GM12878 (cell line): ENCODE data around the gene TNNT1. TPM values are rescaled to one million over a fixed set of nuclear protein-coding genes. Genes with fewer than 3 reads are reported as not detected.

Experiments used
- ATAC-seq: fragments of 200-7000 bp; cut with Tn5 transposase; 3 replicates; pipeline ENCODE4 v1.9.1; 2020; ENCODE audit warnings: mild to moderate bottlenecking, moderate library complexity
- BruUV-seq: library from RNA; stranded (reverse); fragments of 400-500 nt; replicated peaks from 2 replicates; lab custom pipeline; 2021; lab: Mats Ljungman, UMichigan
- CTCF ChIA-PET: fragments of 300-600 bp; sonication (Branson Sonifier 250); formaldehyde crosslinking; extraction: SDS; loops from one replicate; lab custom pipeline; 2021; ENCODE audit warnings: inconsistent platforms; lab: Yijun Ruan, JAX
- POLR2A ChIA-PET: fragments of 350-600 bp; formaldehyde crosslinking; extraction: SDS; loops from one replicate; lab custom pipeline; 2021; ENCODE audit warnings: inconsistent platforms; lab: Charles Lee
- RAD21 ChIA-PET: fragments of 300-600 bp; sonication (Branson Sonifier 250); formaldehyde crosslinking; loops from one replicate; lab custom pipeline; 2023; ENCODE audit warnings: antibody characterized with exemption; ENCODE audit not compliant: unreplicated experiment; lab: Charles Lee
- SMC1A ChIA-PET: fragments of 300-600 bp; sonication (Branson Sonifier 250); formaldehyde crosslinking; loops from one replicate; lab custom pipeline; 2023; ENCODE audit not compliant: unreplicated experiment, uncharacterized antibody; lab: Charles Lee
- DNase-seq: peaks from one replicate; pipeline ENCODE4 v3.0.0-alpha.2; 2011; ENCODE audit warnings: low read depth, low spot score
- FAIRE-seq: peaks from 3 replicates; lab custom pipeline; 2011; peaks lifted over from hg19 to GRCh38; lab: Jason Lieb, UNC
- H2AFZ ChIP-seq: 2 replicates; pipeline ENCODE4 v1.6.0; 2011; ENCODE audit warnings: low read depth, low read length, control low read depth; ENCODE audit not compliant: control insufficient read depth
- H3K27ac ChIP-seq: 2 replicates; pipeline ENCODE4 v1.5.1; 2011; ENCODE audit warnings: control low read depth; ENCODE audit not compliant: control insufficient read depth, insufficient read depth
- H3K27me3 ChIP-seq, 2 experiments: replicated peaks in 1 of 2; 2 replicates each; pipeline versions ENCODE4 v1.6.0 to v1.6.1; 2011; ENCODE audit warnings: low read length in 1 of 2; ENCODE audit not compliant: control insufficient read depth in 2 of 2, insufficient read depth in 2 of 2
- H3K36me3 ChIP-seq, 2 experiments: 2 replicates each; pipeline ENCODE4 v1.5.1; 2011; ENCODE audit warnings: low read length in 1 of 2; ENCODE audit not compliant: control insufficient read depth in 2 of 2, insufficient read depth in 2 of 2
- H3K4me1 ChIP-seq: 2 replicates; pipeline ENCODE4 v1.6.1; 2011; ENCODE audit warnings: mild to moderate bottlenecking, low read length, moderate library complexity, mixed read lengths; ENCODE audit not compliant: control insufficient read depth, insufficient read depth
- H3K4me2 ChIP-seq: 2 replicates; pipeline ENCODE4 v1.6.0; 2011; ENCODE audit warnings: control low read depth; ENCODE audit not compliant: control insufficient read depth, insufficient read depth
- H3K4me3 ChIP-seq: fragments of 200-600 bp; sonication (generic); 2 replicates; pipeline ENCODE4 v1.5.1; 2016
- H3K79me2 ChIP-seq: 2 replicates; pipeline ENCODE4 v1.6.0; 2011; ENCODE audit warnings: low read length; ENCODE audit not compliant: control insufficient read depth, insufficient read depth
- H3K9ac ChIP-seq: 2 replicates; pipeline ENCODE4 v1.8.0; 2011; ENCODE audit warnings: low read length, control low read depth, mixed read lengths; ENCODE audit not compliant: control insufficient read depth, insufficient read depth
- H3K9me3 ChIP-seq: replicated peaks from 3 replicates; pipeline ENCODE4 v1.5.1; 2011; ENCODE audit warnings: mild to moderate bottlenecking, low read length; ENCODE audit not compliant: control insufficient read depth, insufficient read depth
- H4K20me1 ChIP-seq: 2 replicates; pipeline ENCODE4 v1.6.0; 2011; ENCODE audit not compliant: control insufficient read depth, insufficient read depth
- CTCF ChIP-seq, 3 experiments: IDR thresholded peaks in 2 of 3; conservative IDR thresholded peaks in 1 of 3; 2 replicates each; pipeline ENCODE4 v1.5.1; 2011; ENCODE audit warnings: low read depth in 3 of 3, low read length in 3 of 3, mild to moderate bottlenecking in 3 of 3, control low read depth in 2 of 3, moderate library complexity in 2 of 3, inconsistent platforms in 1 of 3, mixed read lengths in 1 of 3; ENCODE audit not compliant: control insufficient read depth in 2 of 3, insufficient read depth in 1 of 3; ENCODE audit errors: extremely low read depth in 1 of 3
- EZH2 ChIP-seq: IDR thresholded peaks from 2 replicates; pipeline ENCODE4 v1.6.1; 2012; ENCODE audit warnings: low read depth, mild to moderate bottlenecking, control low read depth, inconsistent platforms, low read length, borderline replicate concordance; ENCODE audit not compliant: control insufficient read depth
- FOXM1 ChIP-seq: IDR thresholded peaks from 2 replicates; pipeline ENCODE4 v1.6.1; 2012; ENCODE audit warnings: low read depth, mild to moderate bottlenecking, inconsistent platforms, low read length, moderate library complexity
- HDGF ChIP-seq: fragments of 450-650 bp; IDR thresholded peaks from 2 replicates; pipeline ENCODE4 v1.6.1; 2016; ENCODE audit warnings: antibody characterized with exemption
- JUND ChIP-seq: IDR thresholded peaks from 2 replicates; pipeline ENCODE4 v1.6.1; 2012; ENCODE audit warnings: low read depth, mild to moderate bottlenecking, low read length, improper control_type of control experiment, moderate library complexity
- KAT2A ChIP-seq: conservative IDR thresholded peaks from 2 replicates; pipeline ENCODE4 v1.6.1; 2011; ENCODE audit warnings: low read depth, low read length; ENCODE audit not compliant: control insufficient read depth
- NFIC ChIP-seq: IDR thresholded peaks from 2 replicates; pipeline ENCODE4 v1.6.1; 2012; ENCODE audit warnings: low read depth, mild to moderate bottlenecking, inconsistent platforms, low read length, moderate library complexity
- NR2F1 ChIP-seq: fragments of 450-650 bp; conservative IDR thresholded peaks from 2 replicates; pipeline ENCODE4 v1.6.1; 2017; ENCODE audit warnings: mild to moderate bottlenecking
- POLR2A ChIP-seq: IDR thresholded peaks from 2 replicates; pipeline ENCODE4 v1.6.1; 2011; ENCODE audit warnings: low read depth, mild to moderate bottlenecking, low read length
- POLR2AphosphoS2 ChIP-seq: IDR thresholded peaks from 2 replicates; pipeline ENCODE4 v1.6.1; 2011; ENCODE audit warnings: low read depth, mild to moderate bottlenecking, low read length, improper control_type of control experiment, moderate library complexity
- RCOR1 ChIP-seq: conservative IDR thresholded peaks from 2 replicates; pipeline ENCODE4 v1.6.1; 2012; ENCODE audit warnings: low read depth, low read length, improper control_type of control experiment
- STAT1 ChIP-seq: fragments of 450-650 bp; conservative IDR thresholded peaks from 2 replicates; pipeline ENCODE4 v1.6.1; 2014; ENCODE audit warnings: antibody characterized with exemption, mild to moderate bottlenecking
- TCF3 ChIP-seq: IDR thresholded peaks from 2 replicates; pipeline ENCODE4 v1.6.1; 2012; ENCODE audit warnings: low read depth, mild to moderate bottlenecking, low read length, borderline replicate concordance; ENCODE audit not compliant: insufficient read depth
- USF1 ChIP-seq: IDR thresholded peaks from 2 replicates; pipeline ENCODE4 v1.6.1; 2011; ENCODE audit warnings: borderline replicate concordance, low read depth, mild to moderate bottlenecking, moderate library complexity, mixed read lengths, low read length; ENCODE audit not compliant: insufficient read depth; ENCODE audit errors: extremely low read length
- WRNIP1 ChIP-seq: IDR thresholded peaks from 2 replicates; pipeline ENCODE4 v1.6.1; 2011; ENCODE audit warnings: low read depth, low read length, improper control_type of control experiment, borderline replicate concordance
- ZSCAN29 ChIP-seq: fragments of 450-650 bp; IDR thresholded peaks from 2 replicates; pipeline ENCODE4 v1.6.1; 2017; ENCODE audit warnings: mild to moderate bottlenecking, moderate library complexity
- WGBS: methylation state at CpG from one replicate; pipeline ENCODE4 v1.1.6; 2016; ENCODE audit warnings: low lambda C conversion rate; ENCODE audit not compliant: insufficient replicate concordance, insufficient coverage; ENCODE audit errors: missing lambda C conversion rate; 5-methylcytosine and 5-hydroxymethylcytosine counted together
- in situ Hi-C: fragments of 300-500 bp; cut with MboI; formaldehyde crosslinking; loops from 9 replicates; pipeline ENCODE4 v1.14.3; 2018; ENCODE audit warnings: mixed read lengths
- intact Hi-C: fragments of 100-400 bp; cut with micrococcal nuclease; formaldehyde crosslinking; loops from one replicate; pipeline ENCODE4 v1.14.2; 2022; ENCODE audit not compliant: unreplicated experiment
- polyA plus RNA-seq, 11 experiments: library from polyadenylated mRNA; depleted of rRNA in 4 of 11; unstranded in 6 of 11; stranded (reverse) in 5 of 11; fragments of >200 nt; fragmentation: Nextera tagmentation in 4 of 11; fragmentation: Illumina TruSeq in 1 of 11; extraction: Ambion mirVana in 4 of 11; extraction: Trizol in 1 of 11; gene quantifications; 1 replicate in 1 of 11; 2 replicates in 10 of 11; pipeline versions ENCODE4 v1.2.1 to v1.2.3, GENCODE V29; 2011 to 2016; ENCODE audit warnings: inconsistent platforms in 2 of 11, missing spikeins in 2 of 11, low read depth in 1 of 11
- total RNA-seq, 4 experiments: library from RNA; depleted of rRNA in 3 of 4; stranded (reverse); fragments of >200 nt in 3 of 4; fragmentation: Illumina TruSeq in 1 of 4; extraction: Trizol in 1 of 4; gene quantifications; 2 replicates each; pipeline versions ENCODE4 v1.2.1 to v1.2.3, GENCODE V29; 2013 to 2021

TNNT1 gene
- total and polyA plus RNA-seq, 10 of the 15 experiments (the other 5 are each of a cell fraction or from before 2014, with no cell fraction given) = 0.26 to 0.62 (median 0.37) TPM; not detected in 7

GRCh38 chr19:55160986-55161365 is 12.0 kb upstream of the TNNT1 start:
- Histone ChIP-seq H3K79me2 (no peaks in the 10 kb centered on the region), H3K9ac (no peak overlapping the region), H3K27ac (no peak overlapping the region), H4K20me1 (no peaks in the 10 kb centered on the region), H3K36me3 (no peaks in the 10 kb centered on the region), H3K4me2 (no peak overlapping the region), H3K9me3 (no peaks in the 10 kb centered on the region; the same call in 2 of the 3 replicates), H3K4me3 (no peak overlapping the region), H2AFZ (no peak overlapping the region), H3K4me1 (no peaks in the 10 kb centered on the region), H3K27me3 (no peaks in the 10 kb centered on the region; a peak in 2 of 4 replicates)
- RAD21 ChIA-PET = interaction anchor here (2.0 to 2.3 kb wide), 2 partner anchors 19 to 72 kb away, joined by 7 to 14 read pairs; no protein-coding TSS in a partner anchor
- ATAC-seq (no peak), DNase-seq (no peak), FAIRE-seq (no peak)
- POLR2A ChIA-PET = no interaction called here
- 88% methylated on average over 20 of the region's 32 CpGs for WGBS
- in situ Hi-C loops = no loop called here
- CTCF ChIA-PET = interaction anchor here (0.6 to 2.8 kb wide), 14 partner anchors 10 to 280 kb away, joined by 3 to 23 read pairs (median 6); partner anchors contain the start of gene RDH13
- SMC1A ChIA-PET = interaction anchor here (1.0 kb wide), 1 partner anchor 20 kb away, joined by 3 read pairs; no protein-coding TSS in a partner anchor
- TF ChIP-seq RCOR1 (no peak), POLR2AphosphoS2 (no peak), POLR2A (no peak), TCF3 (no peak), STAT1 (no peak), EZH2 (no peak), USF1 (no peak), KAT2A (no peak), HDGF (no peak), ZSCAN29 (no peak), WRNIP1 (no peak), JUND (no peak), NR2F1 (no peak), NFIC (no peak), FOXM1 (no peak), CTCF (IDR thresholded peaks at IDR 0.05 in 2 of 3, conservative IDR thresholded peaks at IDR 0.05 in 1 of 3; ENCODE audit: control insufficient read depth in 2 of 3, extremely low read depth in 1 of 3, insufficient read depth in 1 of 3, low read depth in 3 of 3, low read length in 3 of 3) (no peak)
- intact Hi-C loops = loop anchor here (5.0 kb wide), 1 partner anchor 279 kb away; no protein-coding TSS in a partner anchor
- BruUV-seq = no TSS peak
